ENCODE results near the gene FBXW7. TPM values are rescaled to one million over a fixed set of nuclear protein-coding genes. Genes with fewer than 3 reads are reported as not detected.

Gene FBXW7
- polyA plus RNA-seq, 2 of the 4 experiments (the other 2 are of a cell fraction): 7.2 to 12.5 TPM

- TF ChIP-seq ZNF302 (CRISPR knock-in tag; IDR thresholded peaks at IDR 0.05) (no peak), MYC (IDR thresholded peaks at IDR 0.05; ENCODE audit: borderline replicate concordance, low read length) (no peak), HDAC2 (IDR thresholded peaks at IDR 0.05) (no peak), ZFP36 (IDR thresholded peaks at IDR 0.05; ENCODE audit: borderline replicate concordance, partially characterized antibody) (no peak), HOXB5 (CRISPR knock-in tag; IDR thresholded peaks at IDR 0.05) (no peak), EHF (CRISPR knock-in tag; IDR thresholded peaks at IDR 0.05) (no peak), HOXA7 (CRISPR knock-in tag; IDR thresholded peaks at IDR 0.05) (no peak), ESRRA (IDR thresholded peaks at IDR 0.05; ENCODE audit: borderline replicate concordance, low read length) (no peak), GATA3 (IDR thresholded peaks at IDR 0.05; ENCODE audit: borderline replicate concordance) (no peak), HEYL (CRISPR knock-in tag; IDR thresholded peaks at IDR 0.05) (no peak), CEBPB (IDR thresholded peaks at IDR 0.05) (no peak), POLR2A (IDR thresholded peaks at IDR 0.05; ENCODE audit: low read length) (no peak), SREBF2 (IDR thresholded peaks at IDR 0.05) (no peak), JUNB (IDR thresholded peaks at IDR 0.05) (no peak), RAD21 (conservative IDR thresholded peaks at IDR 0.05 in 1 of 2, IDR thresholded peaks at IDR 0.05 in 1 of 2) (no peak), TFCP2L1 (CRISPR knock-in tag; IDR thresholded peaks at IDR 0.05) (no peak), BHLHE40 (IDR thresholded peaks at IDR 0.05; ENCODE audit: low read depth, low read length) (no peak)
- TF ChIP-seq, protein P1, sequence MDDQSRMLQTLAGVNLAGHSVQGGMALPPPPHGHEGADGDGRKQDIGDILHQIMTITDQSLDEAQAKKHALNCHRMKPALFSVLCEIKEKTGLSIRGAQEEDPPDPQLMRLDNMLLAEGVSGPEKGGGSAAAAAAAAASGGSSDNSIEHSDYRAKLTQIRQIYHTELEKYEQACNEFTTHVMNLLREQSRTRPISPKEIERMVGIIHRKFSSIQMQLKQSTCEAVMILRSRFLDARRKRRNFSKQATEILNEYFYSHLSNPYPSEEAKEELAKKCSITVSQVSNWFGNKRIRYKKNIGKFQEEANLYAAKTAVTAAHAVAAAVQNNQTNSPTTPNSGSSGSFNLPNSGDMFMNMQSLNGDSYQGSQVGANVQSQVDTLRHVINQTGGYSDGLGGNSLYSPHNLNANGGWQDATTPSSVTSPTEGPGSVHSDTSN (IDR thresholded peaks at IDR 0.05): no peak
- no peak for ATAC-seq
- Histone ChIP-seq H3K27ac (no peak overlapping the region), H3K4me3 (no peak overlapping the region), H3K4me1 (peaks cover 8% of the 10 kb centered on the region), H3K9me3 (no peaks in the 10 kb centered on the region), H3K4me2 (no peak overlapping the region)
- WGBS (ENCODE audit: missing lambda C conversion rate): 100% methylated on average over 2 of the region's 13 CpGs
- FAIRE-seq: no peak
- no peak for DNase-seq (ENCODE audit: low read depth in 1 of 2, low spot score in 1 of 2)
- ChIA-PET CTCF (interaction anchor here (1.5 kb wide), 1 partner anchor 40 kb away, joined by 6 read pairs; no protein-coding TSS in a partner anchor), POLR2A (no interaction called here)
Measured at GRCh38 chr4:152540941-152541340, 5.0 kb upstream of the FBXW7 start.

DNA sequence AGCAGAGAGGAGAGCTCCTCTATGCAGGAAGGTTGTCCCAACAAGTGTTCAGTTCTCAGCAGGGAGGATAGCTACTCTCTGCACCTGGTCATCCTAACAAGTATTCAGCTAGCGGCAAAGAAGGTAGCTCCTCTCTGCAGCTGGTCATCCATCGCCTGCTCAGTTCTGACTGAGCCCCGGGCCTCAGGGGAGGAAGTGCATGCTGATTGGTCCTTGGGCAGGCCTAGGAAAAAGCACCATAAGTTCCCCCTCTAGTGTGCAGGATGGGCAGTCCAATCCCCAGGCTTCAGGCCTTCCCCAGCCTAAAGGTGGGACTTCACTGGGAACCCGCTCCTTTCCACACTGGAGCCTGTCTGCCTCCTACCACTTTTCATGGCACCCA is 4.4 kb upstream of the FBXW7 start:
- no peak overlapping the region for H3K4me3 ChIP-seq
- no peaks in the 10 kb centered on the region for H3K9me3 ChIP-seq
- H3K27ac ChIP-seq: no peak overlapping the region
- POLR2A ChIA-PET: no interaction called here
- CTCF ChIA-PET: interaction anchor here (0.6 to 1.5 kb wide), 2 partner anchors 40 to 636 kb away, joined by 3 to 6 read pairs; no protein-coding TSS in a partner anchor
- peaks cover 8% of the 10 kb centered on the region for H3K4me1 ChIP-seq
- no peak overlapping the region for H3K4me2 ChIP-seq
- ATAC-seq (no peak), DNase-seq (ENCODE audit: low read depth in 1 of 2, low spot score in 1 of 2) (peak in 1 of 2 experiments; percentile 5), FAIRE-seq (no peak)
- TF ChIP-seq CHD2 (IDR thresholded peaks at IDR 0.05; ENCODE audit: low read length, partially characterized antibody) (no peak), MAZ (IDR thresholded peaks at IDR 0.05; ENCODE audit: borderline replicate concordance, low read depth, low read length) (no peak), NFE2L2 (conservative IDR thresholded peaks at IDR 0.05; ENCODE audit: low read length) (no peak), ATOH8 (CRISPR knock-in tag; IDR thresholded peaks at IDR 0.05; ENCODE audit: low read depth) (no peak), FOXS1 (CRISPR knock-in tag; IDR thresholded peaks at IDR 0.05) (no peak), JUNB (IDR thresholded peaks at IDR 0.05) (no peak), POLR2AphosphoS2 (conservative IDR thresholded peaks at IDR 0.05; ENCODE audit: low read length) (no peak), CHD4 (IDR thresholded peaks at IDR 0.05; ENCODE audit: borderline replicate concordance) (no peak), GATA3 (IDR thresholded peaks at IDR 0.05; ENCODE audit: borderline replicate concordance) (no peak)
- 98% methylated on average over 4 of the region's 4 CpGs for WGBS (ENCODE audit: missing lambda C conversion rate)

Data from A549 (cell line).